HepG2 (cell line): ENCODE data around the gene FAM131C. TPM values are rescaled to one million over a fixed set of nuclear protein-coding genes. Genes with fewer than 3 reads are reported as not detected.

ENCODE experiments used
- BCLAF1 ChIP-seq: fragments of 450-650 bp; IDR thresholded peaks from 2 replicates; pipeline ENCODE4 v1.6.1; 2017; ENCODE audit warnings: mild to moderate bottlenecking
- DMAP1 ChIP-seq: IDR thresholded peaks from 2 replicates; pipeline ENCODE4 v1.6.1; 2016
- MEF2D ChIP-seq: sonication (generic); formaldehyde crosslinking; IDR thresholded peaks from 2 replicates; pipeline ENCODE4 v1.5.1; 2020; ENCODE audit warnings: mild to moderate bottlenecking, missing genetic modification reagents
- NFE2 ChIP-seq: sonication (generic); formaldehyde crosslinking; IDR thresholded peaks from 2 replicates; pipeline ENCODE4 v1.4.0; 2020; ENCODE audit warnings: missing genetic modification reagents
- WIZ ChIP-seq: sonication (generic); formaldehyde crosslinking; IDR thresholded peaks from 2 replicates; pipeline ENCODE4 v1.5.1; 2020; ENCODE audit warnings: mild to moderate bottlenecking, missing genetic modification reagents
- ZFP36L1 ChIP-seq: sonication (generic); formaldehyde crosslinking; IDR thresholded peaks from 2 replicates; pipeline ENCODE4 v1.8.0; 2022; ENCODE audit warnings: mild to moderate bottlenecking, missing genetic modification reagents, moderate library complexity
- ZNF639 ChIP-seq: conservative IDR thresholded peaks from 2 replicates; pipeline ENCODE4 v1.6.1; 2018; ENCODE audit warnings: missing genetic modification reagents
- ZNF646 ChIP-seq: sonication (generic); formaldehyde crosslinking; IDR thresholded peaks from 2 replicates; pipeline ENCODE4 v1.9.0; 2021; ENCODE audit warnings: mild to moderate bottlenecking, missing genetic modification reagents
- polyA plus RNA-seq, 8 experiments: library from polyadenylated mRNA; depleted of rRNA in 3 of 8; stranded (reverse) in 7 of 8; unstranded in 1 of 8; fragments of >200 nt; fragmentation: Illumina TruSeq in 4 of 8; extraction: Trizol in 4 of 8; gene quantifications; 2 replicates each; pipeline versions ENCODE4 v1.2.1 to v1.2.3, GENCODE V29; 2011 to 2016; ENCODE audit warnings: low read depth in 4 of 8, missing spikeins in 1 of 8, mixed read lengths in 1 of 8; ENCODE audit not compliant: insufficient read depth in 1 of 8
- total RNA-seq, 5 experiments: library from RNA; depleted of rRNA; stranded (reverse); fragments of >200 nt; fragmentation: Illumina TruSeq; extraction: Trizol; gene quantifications; 2 replicates each; pipeline ENCODE4 v1.2.3, GENCODE V29; 2016; ENCODE audit warnings: low read depth in 1 of 5

The FAM131C gene
- total and polyA plus RNA-seq, 2 of the 13 experiments (the other 11 are each of a cell fraction or from before 2014, with no cell fraction given) = 0.07 TPM; not detected in 1

- TF ChIP-seq ZNF646 (CRISPR knock-in tag) (no peak), MEF2D (CRISPR knock-in tag) (no peak), WIZ (no peak), NFE2 (CRISPR knock-in tag) (no peak), DMAP1 (no peak), ZFP36L1 (CRISPR knock-in tag) (no peak), BCLAF1 (no peak), ZNF639 (CRISPR knock-in tag) (no peak)
Observed at GRCh38 chr1:16076865-16077238, 3.4 kb upstream of the FAM131C start (continued).
